ENCODE measurements around the gene CEACAM4.
"Not testable (repeated sequence)": the region's sequence is repeated elsewhere in the genome, so short reads cannot be mapped to it uniquely, and the experiment has no call there.

CEACAM4 gene

GRCh38 chr19:41626877-41627276, at the start of gene CEACAM4:
TSS of gene CEACAM4 (minus strand) at chr19:41627074. CDS start at chr19:41626963, 111 bp downstream.
- no peak for DNase-seq

GRCh38 chr19:41671486-41671885, 44.6 kb upstream of the CEACAM4 start:
- DNase-seq = no peak

- no peak for DNase-seq
These were observed 43.9 kb upstream of the CEACAM4 start for GRCh38 chr19:41670755-41671154.

DNA sequence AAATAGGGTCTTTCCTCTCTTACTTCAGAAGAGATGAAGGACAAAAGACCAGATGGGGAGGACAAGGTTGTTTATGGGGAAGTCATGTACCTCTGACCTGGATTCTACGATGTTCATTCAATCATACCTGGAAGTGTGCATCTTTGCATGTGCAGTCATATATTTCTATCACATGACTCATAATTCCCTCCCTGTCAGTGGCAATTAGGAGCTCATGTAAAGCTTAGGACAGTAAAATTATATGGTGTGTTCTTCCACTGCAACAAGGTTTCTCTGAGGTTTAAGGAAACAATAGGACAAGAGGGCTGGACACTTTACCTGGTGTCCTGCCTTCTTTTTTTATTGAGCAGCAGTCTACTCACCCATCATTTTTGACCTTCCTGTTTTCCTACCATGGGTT, 41.4 kb upstream of the CEACAM4 start:
- no peak for DNase-seq

GRCh38 chr19:41666075-41666474, 39.2 kb upstream of the CEACAM4 start:
- no peak for DNase-seq

DNA sequence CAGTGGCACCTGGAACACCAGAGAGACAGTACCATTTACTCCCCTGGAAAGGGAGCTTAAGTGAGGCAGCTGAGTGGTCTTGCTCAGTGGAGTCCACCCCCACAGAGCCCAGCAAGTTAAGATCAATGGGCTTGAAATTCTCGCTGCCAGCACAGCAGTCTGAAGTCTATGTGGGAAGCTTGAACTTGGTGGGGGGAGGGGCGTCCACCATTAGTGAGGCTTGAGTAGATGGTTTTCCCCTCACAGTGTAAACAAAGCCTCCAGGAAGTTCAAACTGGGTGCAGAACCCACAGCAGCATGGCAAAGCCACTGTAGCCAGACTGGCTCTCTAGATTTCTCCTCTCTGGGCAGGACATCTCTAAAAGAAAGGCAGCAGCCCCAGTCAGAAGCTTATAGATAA, 30.3 kb upstream of the CEACAM4 start:
- no peak for DNase-seq

DNA sequence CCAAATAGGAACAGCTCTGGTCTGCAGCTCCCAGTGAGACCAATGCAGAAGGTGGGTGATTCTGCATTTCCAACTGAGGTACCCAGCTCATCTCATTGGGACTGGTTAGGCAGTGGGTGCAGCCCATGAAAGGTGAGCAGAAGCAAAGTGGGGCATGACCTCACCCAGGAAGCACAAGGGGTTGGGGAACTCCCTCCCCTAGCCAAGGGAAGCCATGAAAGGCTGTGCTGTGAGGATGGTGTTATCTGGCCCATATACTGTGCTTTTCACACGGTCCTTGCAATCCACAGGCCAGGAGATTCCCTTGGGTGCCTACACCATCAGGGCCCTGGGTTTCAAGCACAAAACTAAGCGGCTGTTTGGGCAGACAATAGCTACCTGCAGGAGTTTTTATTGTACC, 29.9 kb upstream of the CEACAM4 start:
- not testable (repeated sequence) for DNase-seq

- DNase-seq = no peak
These were observed 25.4 kb upstream of the CEACAM4 start for GRCh38 chr19:41652250-41652649.

DNA sequence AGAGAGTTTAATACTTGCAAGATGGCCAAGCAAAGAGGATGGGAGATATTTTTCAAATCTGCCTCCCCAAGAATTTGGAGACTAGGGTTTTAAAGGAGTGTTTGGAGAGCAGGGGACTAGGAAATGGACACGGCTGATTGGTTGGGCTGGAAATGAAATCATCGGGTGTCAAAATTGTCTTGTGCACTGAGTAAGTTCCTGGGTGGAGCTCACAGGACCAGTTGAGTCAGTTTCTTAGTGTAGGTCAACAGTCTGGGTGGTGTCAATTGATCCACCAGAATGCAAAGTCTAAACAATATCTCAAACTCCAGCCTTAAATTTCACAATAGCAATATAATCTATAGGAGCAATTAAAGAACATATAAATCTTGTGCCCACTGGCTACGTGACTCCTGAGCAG, 23.0 kb upstream of the CEACAM4 start:
- no peak for DNase-seq

GRCh38 chr19:41646589-41647204, 19.8 kb upstream of the CEACAM4 start:
- no peak for DNase-seq

DNA sequence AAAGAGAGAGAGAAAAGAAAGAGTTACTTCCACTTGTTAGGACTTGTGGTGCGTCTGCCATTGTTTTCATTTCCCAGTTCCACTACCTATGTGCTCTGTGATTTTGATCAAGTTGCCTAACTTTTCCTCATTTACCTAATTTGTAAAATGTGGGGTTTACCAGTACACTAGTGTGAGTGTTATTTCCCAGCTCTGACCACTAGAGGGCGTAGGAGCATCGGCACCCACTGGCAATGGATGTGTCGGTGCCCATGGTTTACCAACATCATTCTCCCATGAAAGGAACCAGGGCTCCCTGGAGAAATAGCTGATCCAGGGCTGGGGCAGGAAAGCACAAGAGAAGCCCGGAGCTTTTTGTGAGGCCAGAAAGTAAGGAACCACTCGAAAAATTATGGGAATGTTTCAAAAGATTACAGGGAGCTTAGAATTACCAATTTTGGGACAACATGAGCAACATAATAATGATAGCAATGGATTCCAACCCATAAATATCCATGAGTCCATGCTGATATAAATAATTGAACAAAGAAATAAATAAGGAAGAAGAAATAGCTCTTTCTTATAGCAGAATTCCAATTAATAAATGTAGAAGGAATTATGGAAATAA, 15.1 kb upstream of the CEACAM4 start:
- peak; percentile 44 for DNase-seq

DNA sequence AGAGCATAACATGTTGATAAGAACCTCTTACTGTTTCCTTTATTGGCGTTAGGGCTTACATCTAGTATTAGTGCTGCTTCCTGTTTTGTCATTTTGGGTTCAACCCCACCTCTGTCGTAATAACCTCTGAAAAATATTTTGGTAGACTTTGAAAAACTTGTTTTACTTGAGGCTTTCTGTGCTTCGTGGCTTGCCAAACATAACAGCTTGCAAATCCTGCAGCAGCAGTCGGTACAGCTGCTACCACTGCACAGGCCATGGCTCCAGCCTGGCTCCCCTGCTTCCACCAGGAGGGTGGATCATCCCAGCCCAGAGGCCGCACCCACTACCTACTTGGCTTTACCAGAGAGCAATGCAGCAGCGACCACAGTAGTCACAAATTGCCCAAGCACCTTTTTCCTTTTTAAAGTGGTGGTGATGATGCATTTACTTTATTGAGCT, 11.8 kb upstream of the CEACAM4 start:
- DNase-seq = no peak

- DNase-seq = no peak
These were observed 10.6 kb upstream of the CEACAM4 start for GRCh38 chr19:41637484-41637883.

- DNase-seq = no peak
These were observed 1.2 kb upstream of the CEACAM4 start for GRCh38 chr19:41627966-41628675.

DNA sequence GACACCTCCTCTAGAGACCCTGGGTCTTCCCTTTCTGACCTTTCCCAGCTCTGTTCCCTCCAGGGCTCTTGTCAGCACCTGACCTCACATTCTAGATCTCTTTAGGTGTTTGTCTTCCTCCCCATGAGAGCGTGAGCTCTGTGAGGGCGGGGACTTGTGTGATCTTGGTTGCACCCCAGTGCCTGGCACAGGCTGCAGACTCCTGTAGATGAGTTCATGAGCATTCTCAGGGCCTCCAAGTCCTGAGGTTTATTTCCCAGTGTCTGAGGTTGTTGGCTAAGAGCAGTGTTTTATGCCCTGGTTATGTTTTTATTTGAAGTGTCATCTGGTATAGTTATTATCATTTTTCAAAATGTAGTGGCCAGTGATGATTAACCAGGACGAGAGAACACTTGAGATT, 596 bp downstream of the CEACAM4 start:
- no peak for DNase-seq

DNA sequence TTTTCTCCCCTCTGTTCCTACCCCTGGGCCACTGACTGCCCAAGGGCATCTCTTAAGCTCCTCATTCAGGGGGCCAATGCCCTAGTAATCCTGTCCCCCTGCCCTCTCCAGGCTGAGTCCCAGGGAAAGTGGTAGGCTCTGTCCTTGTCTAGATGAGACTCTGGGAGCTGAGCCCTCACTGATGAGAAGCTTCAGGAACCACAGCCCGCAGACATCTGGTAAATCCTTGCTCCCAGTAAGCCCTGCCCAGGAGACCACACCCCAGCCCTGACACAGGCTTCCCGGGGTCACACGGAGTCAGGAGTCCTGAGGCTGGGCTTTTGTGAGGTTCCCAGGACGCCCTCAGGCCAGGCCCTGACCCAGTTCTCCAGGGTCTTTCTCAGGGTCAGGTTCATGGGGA, 1.9 kb downstream of the CEACAM4 start:
- no peak for DNase-seq

DNA sequence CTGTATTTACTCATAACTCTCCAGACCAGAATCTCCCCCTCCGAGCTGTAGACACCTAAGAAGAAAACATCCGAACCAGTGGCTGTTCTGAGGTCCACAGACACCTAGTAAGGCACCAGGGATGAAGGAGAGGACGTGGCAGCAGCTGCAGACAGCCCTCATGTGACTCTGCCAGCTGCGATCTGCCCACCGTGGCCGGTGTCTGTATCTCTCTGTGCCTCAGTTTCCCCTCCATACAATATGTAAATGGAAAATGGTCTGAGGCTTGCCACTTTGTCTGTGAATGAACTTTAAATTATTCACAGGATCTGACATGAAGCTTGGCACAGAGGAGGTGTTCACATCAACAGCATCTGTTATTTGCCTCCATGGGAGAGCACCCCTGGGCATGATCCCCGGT, 2.4 kb downstream of the CEACAM4 start:
- DNase-seq = no peak

GRCh38 chr19:41623360-41623759, 3.5 kb downstream of the CEACAM4 start:
- DNase-seq = no peak

DNA sequence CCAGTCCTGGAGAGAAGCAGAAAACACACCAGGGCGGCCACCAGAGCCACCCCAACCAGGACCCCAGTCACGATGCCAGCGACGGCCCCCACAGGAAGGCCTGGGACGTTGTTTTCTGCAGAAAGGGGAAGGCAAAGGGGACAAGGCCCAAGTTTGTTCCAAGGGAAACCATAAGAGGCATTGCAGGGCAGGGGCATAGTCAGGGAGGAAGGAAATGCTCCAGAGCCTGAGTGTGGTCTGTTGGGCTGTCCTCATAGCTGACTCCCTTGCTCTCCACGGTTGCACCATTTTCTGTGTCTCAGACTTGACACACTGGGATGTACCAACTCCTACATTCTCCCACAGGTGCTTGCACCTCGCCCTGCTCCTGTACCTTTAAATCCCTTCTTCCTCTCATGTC, 5.2 kb downstream of the CEACAM4 start:
- DNase-seq = no peak

- no peak for DNase-seq
These were observed 5.6 kb downstream of the CEACAM4 start for GRCh38 chr19:41621226-41621625.

GRCh38 chr19:41620171-41620570, 6.7 kb downstream of the CEACAM4 start:
- DNase-seq = no peak

DNA sequence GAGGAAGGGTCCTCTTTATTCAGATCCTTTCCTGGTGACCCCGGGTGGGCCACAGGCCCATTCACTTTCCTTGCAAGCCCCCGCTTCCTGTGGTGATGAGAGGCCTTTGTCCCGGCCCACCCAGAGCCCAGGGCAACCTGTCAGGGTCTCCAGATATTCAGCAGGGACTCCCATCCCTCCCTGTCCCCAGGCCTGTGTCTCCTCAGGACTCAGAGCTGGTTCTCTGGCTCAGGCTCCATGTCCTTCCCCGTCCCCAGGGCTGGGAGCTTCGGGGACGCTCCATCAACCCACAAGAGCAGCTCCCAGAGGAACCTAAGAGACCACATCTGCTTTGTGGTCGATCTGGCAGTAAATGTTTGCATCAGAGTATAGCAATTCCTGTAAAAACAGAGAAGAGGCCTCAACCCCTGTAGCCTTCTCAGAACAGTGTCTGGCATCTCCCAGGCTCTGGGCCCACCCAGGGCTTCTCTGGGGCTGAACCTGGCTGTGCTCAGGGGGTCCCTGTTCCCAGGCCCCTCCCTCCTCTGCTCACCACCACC, 7.8 kb downstream of the CEACAM4 start:
- DNase-seq = no peak

GRCh38 chr19:41617941-41618730, 8.7 kb downstream of the CEACAM4 start:
- no peak for DNase-seq
